Ovary (tissue), 3 donors: Measurements from ENCODE around the gene CA4.

Experiments used
- CTCF ChIP-seq, 3 donors: fragments of 450-650 bp in 2 of 3; fragments of 200-600 bp in 1 of 3; IDR thresholded peaks; one replicate each; pipeline versions ENCODE4 v1.5.1 to v1.8.0; 2016 to 2022; ENCODE audit warnings: antibody characterized with exemption in 3 of 3, mild to moderate bottlenecking in 1 of 3
- EP300 ChIP-seq: sonication (generic); formaldehyde crosslinking; IDR thresholded peaks from one replicate; pipeline ENCODE4 v1.6.1; 2017; ENCODE audit warnings: antibody characterized with exemption
- POLR2A ChIP-seq: fragments of 450-650 bp; IDR thresholded peaks from one replicate; pipeline ENCODE4 v1.6.1; 2017; ENCODE audit warnings: antibody characterized with exemption, mild to moderate bottlenecking, moderate library complexity
- donor health status: DM: no; HTN: no; CAD: no.

GRCh38 chr17:60161598-60162330 lies 12.0 kb downstream of the CA4 start:
- TF ChIP-seq POLR2A (no peak), EP300 (no peak), CTCF (IDR thresholded peaks at IDR 0.05) (no peak)
